ENCODE measurements around the gene CPNE1.
"Not testable (repeated sequence)": the region's sequence is repeated elsewhere in the genome, so short reads cannot be mapped to it uniquely, and the experiment has no call there.

CPNE1 gene

DNA sequence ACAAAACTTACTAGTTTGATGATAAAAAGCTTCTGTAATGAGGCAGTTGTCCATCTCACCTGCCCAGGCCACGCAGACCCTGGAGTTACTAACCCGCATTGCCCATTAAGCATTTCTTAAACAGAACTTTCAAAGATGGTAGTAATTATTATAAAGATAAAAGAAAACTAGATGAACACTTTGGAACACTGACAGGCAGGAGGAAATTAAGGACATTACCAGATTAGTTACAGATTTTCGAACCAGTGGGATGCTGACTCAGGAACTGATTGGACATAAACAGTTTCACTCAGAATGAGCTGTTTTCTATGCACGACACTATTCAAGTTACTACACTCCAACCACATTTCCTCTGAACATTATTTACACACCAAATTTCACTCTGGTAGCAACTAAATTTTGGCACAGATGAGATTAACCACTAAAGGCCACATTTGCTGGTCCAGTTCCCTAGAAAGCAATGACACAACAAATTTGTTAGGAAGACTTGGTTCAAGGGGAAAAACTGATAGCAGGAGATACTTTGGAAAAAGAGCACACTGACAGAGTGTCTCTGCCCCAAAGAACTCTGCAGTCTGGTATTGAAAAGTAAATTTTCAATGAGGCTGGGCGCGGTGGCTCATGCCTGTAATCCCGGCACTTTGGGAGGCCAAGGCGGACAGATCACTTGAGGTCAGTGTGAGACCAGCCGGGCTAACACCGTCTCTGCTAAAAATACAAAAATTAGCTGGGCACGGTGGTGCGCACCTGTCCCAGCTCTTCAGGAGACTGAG lies 37.5 kb upstream of the CPNE1 start:
- H3K4me1 Mint-ChIP-seq (ENCODE audit: low read depth) = peaks cover 54% of the 10 kb centered on the region
- H3K4me3 Mint-ChIP-seq = peak overlapping the region; percentile 34
- no peaks in the 10 kb centered on the region for H3K9me3 Mint-ChIP-seq
- DNase-seq = peak; percentile 31
- H3K27ac Mint-ChIP-seq = peak overlapping the region; percentile 87
- H3K27me3 Mint-ChIP-seq = no peaks in the 10 kb centered on the region
- H3K36me3 Mint-ChIP-seq (ENCODE audit: low read depth) = peaks cover 93% of the 10 kb centered on the region

DNA sequence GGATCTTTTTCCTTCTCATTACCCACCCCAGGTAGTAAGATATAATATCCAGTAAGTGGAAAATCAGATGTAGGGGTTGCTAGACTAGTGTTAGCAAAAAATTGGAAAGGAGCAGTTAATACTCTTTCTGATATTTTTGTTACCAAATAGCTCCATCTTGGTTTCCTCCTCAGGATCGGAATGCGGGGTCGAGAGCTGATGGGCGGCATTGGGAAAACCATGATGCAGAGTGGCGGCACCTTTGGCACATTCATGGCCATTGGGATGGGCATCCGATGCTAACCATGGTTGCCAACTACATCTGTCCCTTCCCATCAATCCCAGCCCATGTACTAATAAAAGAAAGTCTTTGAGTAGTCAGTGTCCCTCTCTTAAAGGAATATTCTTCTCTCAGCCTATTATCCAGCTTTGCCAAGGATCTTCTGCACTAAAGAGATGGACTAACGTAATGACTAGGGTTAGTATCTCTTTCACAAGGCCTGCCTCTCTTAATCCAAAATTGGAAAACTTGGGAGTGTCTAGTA lies 36.0 kb upstream of the CPNE1 start:
- Mint-ChIP-seq H3K4me3 (peak overlapping the region; percentile 98), H3K27ac (peak overlapping the region; percentile 99), H3K4me1 (ENCODE audit: low read depth) (peaks cover 59% of the 10 kb centered on the region)

DNA sequence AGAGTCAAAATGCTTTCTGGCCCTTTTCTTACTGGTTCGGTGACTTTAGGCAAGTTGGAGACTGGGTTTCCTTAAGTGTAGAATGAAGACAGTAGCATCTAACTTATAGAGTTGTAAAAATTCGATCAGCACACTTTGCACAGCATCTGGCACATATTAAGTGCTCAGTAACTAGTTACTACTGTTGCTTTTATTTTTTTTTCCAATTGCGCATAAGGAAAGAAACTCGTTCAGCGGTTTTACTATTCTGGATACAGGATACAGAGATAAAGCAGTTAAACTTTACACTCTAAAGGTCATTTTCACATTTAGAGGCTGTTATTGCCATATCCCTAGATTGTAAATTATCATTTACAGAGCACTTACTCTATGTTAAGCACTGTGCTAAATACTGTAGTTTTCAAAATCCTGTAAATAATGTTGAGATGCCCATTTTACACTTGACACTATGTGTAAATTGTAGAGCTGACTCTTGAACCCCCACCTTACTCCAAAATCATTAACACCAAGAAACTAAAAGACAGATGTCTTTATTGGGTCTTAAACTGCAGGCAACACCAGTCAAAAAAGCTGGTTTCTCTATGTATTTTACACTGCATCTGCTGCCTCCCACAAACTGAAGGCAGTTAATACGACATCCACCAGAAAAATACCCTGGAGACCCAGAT lies 35.4 kb upstream of the CPNE1 start:
- peaks cover 60% of the 10 kb centered on the region for H3K4me1 Mint-ChIP-seq (ENCODE audit: low read depth)
- no peak for DNase-seq
- peaks cover 89% of the 10 kb centered on the region for H3K36me3 Mint-ChIP-seq (ENCODE audit: low read depth)
- peak overlapping the region; percentile 98 for H3K4me3 Mint-ChIP-seq
- H3K27ac Mint-ChIP-seq = peak overlapping the region; percentile 99
- H3K27me3 Mint-ChIP-seq = no peaks in the 10 kb centered on the region
- no peaks in the 10 kb centered on the region for H3K9me3 Mint-ChIP-seq

More for the DNA sequence above, 36.0 kb upstream of the CPNE1 start:
- Mint-ChIP-seq H3K27me3 (no peaks in the 10 kb centered on the region), H3K36me3 (ENCODE audit: low read depth) (peaks cover 89% of the 10 kb centered on the region), H3K9me3 (no peaks in the 10 kb centered on the region)
- peak; percentile 22 for DNase-seq

GRCh38 chr20:35699127-35699956 lies 34.6 kb upstream of the CPNE1 start, which contains the start of the genes NFS1 and ROMO1:
TSS of gene NFS1 (minus strand) at chr20:35699352. CDS start at chr20:35699288, 64 bp downstream.
TSS of gene ROMO1 (plus strand) at chr20:35699405. CDS start at chr20:35699633, 228 bp downstream.
- peak within 1 kb of the TSS; percentile 99 for H3K27ac Mint-ChIP-seq
- H3K9me3 Mint-ChIP-seq = no peaks in the 10 kb centered on the region
- H3K4me3 Mint-ChIP-seq = peak within 1 kb of the TSS; percentile 98
- peaks cover 57% of the 10 kb centered on the region for H3K4me1 Mint-ChIP-seq (ENCODE audit: low read depth)
- peak; percentile 91 for DNase-seq
- peaks cover 88% of the 10 kb centered on the region for H3K36me3 Mint-ChIP-seq (ENCODE audit: low read depth)
- H3K27me3 Mint-ChIP-seq = no peaks in the 10 kb centered on the region

DNA sequence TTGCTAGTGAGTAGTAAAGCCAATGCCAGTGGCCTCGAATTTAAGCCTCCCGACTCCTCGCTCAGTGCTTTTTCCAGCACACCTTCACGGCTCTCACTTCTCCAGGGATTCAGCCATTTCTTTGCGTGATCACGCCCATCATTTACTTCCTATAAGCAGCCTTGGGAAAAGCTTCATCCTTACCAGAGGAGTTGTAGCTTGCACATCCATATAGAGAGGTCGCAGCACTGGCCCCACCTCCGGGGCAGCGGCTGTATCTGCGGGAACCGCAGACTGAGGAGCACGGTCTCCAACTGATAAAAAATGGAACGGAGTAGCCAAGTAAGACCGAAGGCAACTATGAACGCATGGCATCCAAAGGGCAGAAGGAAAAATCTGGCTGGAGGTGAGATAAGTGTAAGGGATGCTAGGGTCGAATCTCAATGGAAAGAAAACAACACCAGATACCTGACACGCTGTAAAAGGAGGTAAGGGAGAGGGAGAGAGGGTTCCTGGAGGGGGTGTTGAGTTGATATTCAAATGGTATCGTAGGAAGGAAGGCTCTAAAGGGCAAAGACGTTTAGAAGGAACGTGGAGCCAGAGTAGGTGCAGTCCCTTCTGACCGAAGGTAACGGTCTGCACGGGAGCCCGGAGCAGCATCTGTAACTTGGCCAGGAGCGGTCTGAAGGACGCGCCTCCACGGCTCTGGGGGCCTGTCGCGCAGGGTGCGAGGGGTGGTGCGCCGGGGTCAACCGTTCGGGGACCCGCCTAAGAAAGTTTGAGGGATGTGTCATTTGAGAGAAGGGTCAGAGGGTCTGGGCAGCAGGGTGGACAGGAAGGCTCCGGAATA lies 33.8 kb upstream of the CPNE1 start:
- Mint-ChIP-seq H3K27ac (peak overlapping the region; percentile 99), H3K36me3 (ENCODE audit: low read depth) (peaks cover 84% of the 10 kb centered on the region), H3K27me3 (no peaks in the 10 kb centered on the region), H3K4me1 (ENCODE audit: low read depth) (peaks cover 52% of the 10 kb centered on the region), H3K4me3 (peak overlapping the region; percentile 98), H3K9me3 (no peaks in the 10 kb centered on the region)
- DNase-seq = peak; percentile 38

DNA sequence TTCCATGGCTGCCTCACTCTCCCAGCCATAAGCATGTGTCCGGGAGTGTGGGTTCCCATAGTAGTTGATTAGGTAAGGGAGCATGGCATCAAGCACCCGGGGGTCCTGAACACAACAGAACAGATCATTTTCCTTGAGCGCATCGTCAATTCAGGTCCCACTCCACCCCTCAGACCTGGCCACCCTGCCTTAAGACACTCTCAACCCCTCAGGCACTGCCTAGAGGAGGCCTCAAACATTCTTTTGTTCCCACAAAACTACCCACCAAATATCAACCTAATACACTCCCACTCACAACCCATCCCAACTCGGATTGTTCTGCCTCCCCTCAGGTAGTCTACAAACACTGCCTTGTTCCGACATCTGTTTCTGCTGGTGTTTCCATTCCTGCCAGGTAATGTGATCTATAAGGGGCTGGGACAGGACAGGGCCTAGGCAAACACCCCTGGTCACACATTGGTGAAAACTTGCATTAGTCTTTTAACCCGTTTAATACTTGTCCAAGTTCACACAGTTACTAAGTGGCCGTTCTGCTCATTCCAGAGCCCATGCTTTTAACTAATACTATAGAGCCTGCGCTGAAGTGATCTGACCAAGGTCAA lies 33.1 kb upstream of the CPNE1 start:
- Mint-ChIP-seq H3K27ac (peak overlapping the region; percentile 99), H3K4me1 (ENCODE audit: low read depth) (peaks cover 49% of the 10 kb centered on the region), H3K4me3 (peak overlapping the region; percentile 98), H3K9me3 (no peaks in the 10 kb centered on the region), H3K36me3 (ENCODE audit: low read depth) (peaks cover 82% of the 10 kb centered on the region), H3K27me3 (no peaks in the 10 kb centered on the region)
- peak; percentile 27 for DNase-seq

- Mint-ChIP-seq H3K4me3 (no peak overlapping the region), H3K9me3 (no peaks in the 10 kb centered on the region), H3K4me1 (ENCODE audit: low read depth) (peaks cover 34% of the 10 kb centered on the region), H3K27me3 (no peaks in the 10 kb centered on the region), H3K27ac (no peak overlapping the region), H3K36me3 (ENCODE audit: low read depth) (peaks cover 72% of the 10 kb centered on the region)
- no peak for DNase-seq
These were observed 31.3 kb upstream of the CPNE1 start for GRCh38 chr20:35695978-35696377.

GRCh38 chr20:35695245-35695749 lies 30.6 kb upstream of the CPNE1 start:
- no peaks in the 10 kb centered on the region for H3K9me3 Mint-ChIP-seq
- no peak for DNase-seq
- no peaks in the 10 kb centered on the region for H3K27me3 Mint-ChIP-seq
- peaks cover 27% of the 10 kb centered on the region for H3K4me1 Mint-ChIP-seq (ENCODE audit: low read depth)
- peak overlapping the region; percentile 12 for H3K27ac Mint-ChIP-seq
- peaks cover 71% of the 10 kb centered on the region for H3K36me3 Mint-ChIP-seq (ENCODE audit: low read depth)
- H3K4me3 Mint-ChIP-seq = no peak overlapping the region

DNA sequence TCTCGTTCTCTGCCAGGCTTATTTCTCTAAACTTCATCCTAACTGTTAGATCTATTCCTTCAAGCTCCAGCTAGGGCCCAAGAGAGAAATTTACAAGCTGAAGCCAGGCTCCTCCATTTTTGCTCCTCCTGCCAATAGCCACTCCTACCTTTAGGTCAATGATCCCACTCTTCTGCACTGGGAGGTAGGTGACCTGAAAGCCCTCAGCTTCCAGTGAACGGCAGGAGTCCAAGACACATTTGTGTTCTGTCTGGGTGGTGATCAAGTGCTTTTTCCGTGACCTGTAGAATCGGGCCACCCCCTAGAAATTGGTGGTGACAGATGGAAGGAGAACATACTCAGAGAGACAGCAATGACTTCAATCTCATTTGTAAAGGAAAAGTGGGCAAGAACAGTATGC lies 25.6 kb upstream of the CPNE1 start:
- DNase-seq = no peak
- Mint-ChIP-seq H3K36me3 (ENCODE audit: low read depth) (peaks cover 63% of the 10 kb centered on the region), H3K9me3 (no peaks in the 10 kb centered on the region), H3K4me3 (no peak overlapping the region), H3K4me1 (ENCODE audit: low read depth) (peaks cover 4% of the 10 kb centered on the region), H3K27me3 (no peaks in the 10 kb centered on the region), H3K27ac (no peak overlapping the region)

DNA sequence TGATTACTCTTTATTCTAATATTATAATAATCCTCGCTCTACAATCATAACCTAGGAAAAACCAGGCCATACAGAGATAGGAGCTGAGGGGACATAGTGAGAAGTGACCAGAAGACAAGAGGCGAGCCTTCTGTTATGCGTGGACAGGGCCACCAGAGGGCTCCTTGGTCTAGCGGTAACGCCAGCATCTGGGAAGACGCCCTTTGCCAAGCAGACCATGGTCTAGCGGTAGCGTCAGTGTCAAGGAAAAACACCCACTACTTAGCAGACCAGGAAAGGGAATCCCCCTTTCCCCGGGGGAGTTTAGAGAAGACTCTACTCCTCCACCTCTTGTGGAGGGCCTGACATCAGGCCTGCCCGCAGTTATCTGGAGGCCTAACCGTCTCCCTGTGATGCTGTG lies 22.2 kb upstream of the CPNE1 start:
- not testable (repeated sequence) for H3K4me1 Mint-ChIP-seq (ENCODE audit: low read depth); H3K27me3 Mint-ChIP-seq; H3K9me3 Mint-ChIP-seq; H3K27ac Mint-ChIP-seq; DNase-seq; H3K4me3 Mint-ChIP-seq
- H3K36me3 Mint-ChIP-seq (ENCODE audit: low read depth) = peaks cover 51% of the 10 kb centered on the region

- not testable (repeated sequence) for H3K27ac Mint-ChIP-seq; H3K4me3 Mint-ChIP-seq; H3K9me3 Mint-ChIP-seq; DNase-seq; H3K4me1 Mint-ChIP-seq (ENCODE audit: low read depth); H3K27me3 Mint-ChIP-seq
- H3K36me3 Mint-ChIP-seq (ENCODE audit: low read depth) = peaks cover 59% of the 10 kb centered on the region
These were observed 20.7 kb upstream of the CPNE1 start for GRCh38 chr20:35685368-35685767.

DNA sequence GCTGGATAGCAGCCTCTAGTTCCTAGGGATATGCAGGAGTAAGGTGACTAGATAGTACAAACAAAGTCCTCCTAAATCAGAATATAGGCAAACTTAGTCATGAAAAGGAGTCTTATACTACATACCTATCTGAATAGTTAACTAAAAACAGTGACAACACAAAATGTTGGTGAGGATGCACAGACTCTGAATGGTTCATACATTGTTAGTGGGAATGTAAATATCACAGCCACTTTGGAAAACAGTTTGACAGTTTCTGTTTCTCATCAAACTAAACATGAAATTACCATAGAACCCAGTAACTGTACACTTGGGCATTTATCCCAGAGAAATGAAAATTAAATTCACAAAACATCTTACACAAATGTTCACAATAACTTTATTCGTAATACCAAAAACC lies 17.3 kb upstream of the CPNE1 start:
- no peaks in the 10 kb centered on the region for H3K4me1 Mint-ChIP-seq (ENCODE audit: low read depth)

DNA sequence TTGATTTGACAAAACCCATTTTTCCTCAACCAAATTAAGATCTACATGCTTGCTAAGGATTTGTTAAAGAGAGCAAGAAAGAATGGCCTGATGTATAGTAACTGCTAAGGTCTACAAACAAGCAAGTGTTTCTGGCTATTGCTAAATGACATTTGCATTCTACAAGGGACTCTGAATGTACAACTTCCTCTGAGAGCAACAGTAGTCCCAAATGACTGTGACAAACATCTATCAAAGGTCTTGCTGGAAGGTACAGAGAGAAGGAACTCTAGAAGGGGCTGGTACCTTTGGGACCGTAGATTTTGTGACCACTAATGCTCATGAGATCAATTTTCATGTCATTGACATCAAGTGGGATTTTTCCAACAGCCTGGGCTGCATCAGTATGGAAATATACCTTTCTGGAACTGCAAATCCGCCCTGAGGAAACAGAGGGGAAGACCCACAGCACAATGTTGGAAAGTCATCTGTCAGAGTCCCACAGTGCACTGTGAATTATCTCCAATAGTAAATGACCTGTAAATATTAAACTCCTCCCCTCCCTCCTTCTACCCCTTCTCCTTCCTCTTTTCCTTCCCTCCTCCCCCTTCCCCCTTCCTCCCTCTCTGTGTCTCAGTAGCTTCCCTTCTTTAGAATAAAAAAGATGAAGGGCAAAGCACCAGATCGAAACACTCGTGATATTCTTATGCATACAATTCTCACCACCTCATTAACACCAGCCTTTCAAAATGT lies 15.9 kb upstream of the CPNE1 start:
- Mint-ChIP-seq H3K27me3 (no peaks in the 10 kb centered on the region), H3K27ac (no peak overlapping the region), H3K36me3 (ENCODE audit: low read depth) (peaks cover 53% of the 10 kb centered on the region), H3K9me3 (no peaks in the 10 kb centered on the region), H3K4me3 (no peak overlapping the region), H3K4me1 (ENCODE audit: low read depth) (no peaks in the 10 kb centered on the region)
- no peak for DNase-seq

More for the DNA sequence above, 17.3 kb upstream of the CPNE1 start:
- H3K4me3 Mint-ChIP-seq = no peak overlapping the region
- H3K36me3 Mint-ChIP-seq (ENCODE audit: low read depth) = peaks cover 50% of the 10 kb centered on the region
- no peaks in the 10 kb centered on the region for H3K27me3 Mint-ChIP-seq
- DNase-seq = no peak
- H3K9me3 Mint-ChIP-seq = no peaks in the 10 kb centered on the region
- no peak overlapping the region for H3K27ac Mint-ChIP-seq

Data from activated T-cell treated with anti-CD3 and anti-CD28 coated beads, Interleukin-2, amount 50 U/mL, for 24 hours (primary cell).